K562 (cell line): ENCODE results near the gene SLAMF8. TPM values are rescaled to one million over a fixed set of nuclear protein-coding genes. Genes with fewer than 3 reads are reported as not detected.

Experiments used
- ATAC-seq: fragments of 200-7000 bp; cut with Tn5 transposase; 3 replicates; pipeline ENCODE4 v1.9.1; 2020; ENCODE audit warnings: moderate library complexity
- BruUV-seq: library from RNA; stranded (reverse); fragments of 400-500 nt; replicated peaks from 2 replicates; lab custom pipeline; 2021; lab: Mats Ljungman, UMichigan
- CTCF ChIA-PET: fragments of 300-600 bp; formaldehyde crosslinking; extraction: SDS; loops from one replicate; lab custom pipeline; 2021; ENCODE audit warnings: low intra/inter-chr PET ratio; lab: Yijun Ruan, JAX
- POLR2A ChIA-PET: fragments of 300-600, 350-650 bp; sonication (Branson Sonifier 250); formaldehyde crosslinking; extraction: SDS; loops from one replicate; lab custom pipeline; 2021; ENCODE audit warnings: antibody characterized with exemption, inconsistent platforms; lab: Yijun Ruan, JAX
- DNase-seq, 4 experiments: peaks; one replicate each; pipeline versions ENCODE4 v3.0.0 to v3.0.0-alpha.2; 2011 to 2018; ENCODE audit warnings: low spot score in 3 of 4, mixed read lengths in 3 of 4; ENCODE audit errors: extremely low read depth in 1 of 4
- FAIRE-seq: peaks from 2 replicates; lab custom pipeline; 2011; peaks lifted over from hg19 to GRCh38; lab: Jason Lieb, UNC
- H2AFZ ChIP-seq: 2 replicates; pipeline ENCODE4 v1.6.0; 2011; ENCODE audit warnings: low read depth, low read length, control low read depth, inconsistent platforms
- H3K27ac ChIP-seq: fragments of 200-600 bp; 3 replicates; pipeline ENCODE4 v1.8.0; 2011; ENCODE audit warnings: low read depth, mild to moderate bottlenecking, control low read depth, inconsistent platforms, low read length, moderate library complexity, mixed read lengths; ENCODE audit errors: extremely low read depth
- H3K27me3 ChIP-seq, 2 experiments: fragments of 300-600 bp in 1 of 2; 2 replicates in 1 of 2; 3 replicates in 1 of 2; pipeline versions ENCODE4 v1.6.0 to v1.8.0; 2011; ENCODE audit warnings: inconsistent platforms in 2 of 2, low read length in 2 of 2, mild to moderate bottlenecking in 1 of 2, mixed read lengths in 1 of 2, moderate library complexity in 1 of 2; ENCODE audit not compliant: control insufficient read depth in 2 of 2, insufficient read depth in 2 of 2
- H3K36me3 ChIP-seq: fragments of 300-600 bp; 3 replicates; pipeline ENCODE4 v1.8.0; 2011; ENCODE audit warnings: mild to moderate bottlenecking, low read length, inconsistent platforms; ENCODE audit not compliant: control insufficient read depth, insufficient read depth
- H3K4me1 ChIP-seq, 2 experiments: fragments of 200-600 bp in 1 of 2; replicated peaks in 1 of 2; 2 replicates in 1 of 2; 3 replicates in 1 of 2; pipeline versions ENCODE4 v1.5.1 to v1.8.0; 2011; ENCODE audit warnings: inconsistent platforms in 2 of 2, low read length in 2 of 2, mild to moderate bottlenecking in 1 of 2, mixed read lengths in 1 of 2, moderate library complexity in 1 of 2; ENCODE audit not compliant: control insufficient read depth in 2 of 2, insufficient read depth in 2 of 2
- H3K4me2 ChIP-seq: 2 replicates; pipeline ENCODE4 v1.6.1; 2011; ENCODE audit warnings: low read length, control low read depth, inconsistent platforms, mixed read lengths; ENCODE audit not compliant: insufficient read depth
- H3K4me3 ChIP-seq: fragments of 200-600 bp; sonication (generic), shearing (Covaris generic); 2 replicates; pipeline ENCODE4 v1.5.1; 2016; ENCODE audit warnings: control low read depth, inconsistent platforms
- H3K79me2 ChIP-seq: fragments of 200-600 bp; 3 replicates; pipeline ENCODE4 v1.8.0; 2011; ENCODE audit warnings: low read length, inconsistent platforms; ENCODE audit not compliant: control insufficient read depth, insufficient read depth
- H3K9ac ChIP-seq, 2 experiments: 2 replicates each; pipeline versions ENCODE4 v1.6.0 to v1.6.1; 2011; ENCODE audit warnings: low read depth in 2 of 2, low read length in 2 of 2, control low read depth in 1 of 2, inconsistent platforms in 1 of 2, mild to moderate bottlenecking in 1 of 2, mixed read lengths in 1 of 2; ENCODE audit not compliant: insufficient read depth in 1 of 2
- H3K9me1 ChIP-seq: one replicate; pipeline ENCODE4 v1.6.0; 2011; ENCODE audit warnings: inconsistent platforms, mild to moderate bottlenecking, low read length, moderate library complexity; ENCODE audit not compliant: control insufficient read depth, insufficient read depth
- H3K9me3 ChIP-seq: replicated peaks from 2 replicates; pipeline ENCODE4 v1.5.1; 2011; ENCODE audit warnings: low read depth, low read length, inconsistent platforms; ENCODE audit not compliant: control insufficient read depth, insufficient read depth
- H4K20me1 ChIP-seq: replicated peaks from 2 replicates; pipeline ENCODE4 v1.6.1; 2011; ENCODE audit warnings: low read length, inconsistent platforms, mixed read lengths; ENCODE audit not compliant: control insufficient read depth, insufficient read depth
- ID3 ChIP-seq, 2 experiments: fragments of 250-450 bp in 1 of 2; fragments of 450-650 bp in 1 of 2; sonication (Bioruptor Pico) in 1 of 2; IDR thresholded peaks; 2 replicates each; pipeline versions ENCODE4 v1.6.1 to v1.8.0; 2016 to 2021; ENCODE audit warnings: mild to moderate bottlenecking in 2 of 2, moderate library complexity in 2 of 2, missing compliant biosample characterization in 1 of 2, missing genetic modification characterization in 1 of 2
- MIER1 ChIP-seq: fragments of 450-650 bp; IDR thresholded peaks from 2 replicates; pipeline ENCODE4 v1.6.1; 2016; ENCODE audit warnings: antibody characterized with exemption, mild to moderate bottlenecking, low read depth
- SAP30 ChIP-seq: fragments of 200-600 bp; sonication (generic); IDR thresholded peaks from 2 replicates; pipeline ENCODE4 v1.6.1; 2012; ENCODE audit warnings: borderline replicate concordance, low read depth, mild to moderate bottlenecking, moderate library complexity, low read length, control low read depth, inconsistent platforms; ENCODE audit not compliant: insufficient read depth, poor library complexity, severe bottlenecking
- XRCC4 ChIP-seq: IDR thresholded peaks from one replicate; pipeline ENCODE4 v1.6.1; 2011; ENCODE audit not compliant: insufficient read depth, insufficient read length; ENCODE audit errors: extremely low read depth
- ZNF184 ChIP-seq: sonication (generic); formaldehyde crosslinking; IDR thresholded peaks from 2 replicates; pipeline ENCODE4 v1.5.0; 2020; ENCODE audit warnings: missing genetic modification reagents
- ZNF217 ChIP-seq: sonication (generic); formaldehyde crosslinking; IDR thresholded peaks from 2 replicates; pipeline ENCODE4 v1.8.0; 2022; ENCODE audit warnings: mild to moderate bottlenecking, missing genetic modification reagents
- ZNF407 ChIP-seq: fragments of 450-650 bp; IDR thresholded peaks from 2 replicates; pipeline ENCODE4 v1.6.1; 2016; ENCODE audit warnings: low read depth
- ZNF518B ChIP-seq: fragments of 250-450 bp; sonication (Bioruptor Pico); IDR thresholded peaks from 2 replicates; pipeline ENCODE4 v1.5.0; 2021; ENCODE audit warnings: mild to moderate bottlenecking, moderate library complexity
- WGBS: fragments of 100-300 bp; shearing (Covaris generic); methylation state at CpG from one replicate; pipeline ENCODE4 v1.1.6; 2016; ENCODE audit warnings: low coverage, mixed read lengths; ENCODE audit not compliant: insufficient coverage; ENCODE audit errors: missing lambda C conversion rate; 5-methylcytosine and 5-hydroxymethylcytosine counted together
- in situ Hi-C: fragments of 300-500 bp; cut with MboI; formaldehyde crosslinking; loops from 4 replicates; pipeline ENCODE4 v1.15.0; 2018; ENCODE audit warnings: inconsistent platforms, mixed read lengths
- intact Hi-C: fragments of 100-400 bp; cut with micrococcal nuclease; formaldehyde crosslinking; loops from 2 replicates; pipeline ENCODE4 v1.14.2; 2022
- polyA plus RNA-seq, 8 experiments: library from polyadenylated mRNA; depleted of rRNA in 4 of 8; stranded (reverse) in 5 of 8; unstranded in 3 of 8; fragments of >200 nt; fragmentation: Nextera tagmentation in 2 of 8; fragmentation: Illumina TruSeq in 1 of 8; extraction: Ambion mirVana in 2 of 8; extraction: Trizol in 1 of 8; gene quantifications; 2 replicates each; pipeline versions ENCODE4 v1.2.1 to v1.2.3, GENCODE V29; 2011 to 2014; ENCODE audit warnings: inconsistent platforms in 1 of 8, missing spikeins in 1 of 8
- total RNA-seq, 7 experiments: library from RNA; depleted of rRNA in 6 of 7; stranded (reverse); fragments of >200 nt in 6 of 7; fragmentation: Illumina TruSeq in 2 of 7; extraction: Trizol in 2 of 7; gene quantifications; 2 replicates each; pipeline versions ENCODE4 v1.2.1 to v1.2.3, GENCODE V29; 2011 to 2021; ENCODE audit warnings: low replicate concordance in 1 of 7

SLAMF8 gene
- total and polyA plus RNA-seq, 9 of the 15 experiments (the other 6 are each of a cell fraction or from before 2014, with no cell fraction given) = not detected

GRCh38 chr1:159860456-159860855 lies 33.8 kb downstream of the SLAMF8 start (continued):
- no peak for TF ChIP-seq ZNF407
- TF ChIP-seq MIER1 = no peak

- Histone ChIP-seq H3K9me3 (no peaks in the 10 kb centered on the region), H3K4me1 (no peaks in the 10 kb centered on the region), H3K79me2 (no peaks in the 10 kb centered on the region), H3K9me1 (no peaks in the 10 kb centered on the region), H3K4me3 (no peak overlapping the region), H3K9ac (no peak overlapping the region), H3K27ac (no peak overlapping the region), H3K36me3 (no peaks in the 10 kb centered on the region), H3K4me2 (no peak overlapping the region), H4K20me1 (no peaks in the 10 kb centered on the region), H3K27me3 (peaks cover 0 to 52% of the 10 kb centered on the region in 2 experiments; a peak in 4 of 5 replicates), H2AFZ (no peak overlapping the region)
- FAIRE-seq = no peak
- ChIA-PET CTCF (no interaction called here), POLR2A (interaction anchor here (0.6 to 0.7 kb wide), 2 partner anchors 10 to 490 kb away, joined by 3 to 4 read pairs; no protein-coding TSS in a partner anchor)
- in situ Hi-C loops = no loop called here
- no TSS peak for BruUV-seq
- no peak for ATAC-seq
- no peak for DNase-seq
- 3% methylated on average over 8 of the region's 8 CpGs for WGBS
- intact Hi-C loops = no loop called here
- TF ChIP-seq XRCC4 = no peak
- no peak for TF ChIP-seq ZNF184 (CRISPR knock-in tag)
- no peak for TF ChIP-seq SAP30
- no peak for TF ChIP-seq ID3 (CRISPR knock-in tag; IDR thresholded peaks at IDR 0.05)
- no peak for TF ChIP-seq ID3 (tag; IDR thresholded peaks at IDR 0.05)
- no peak for TF ChIP-seq ZNF518B (CRISPR knock-in tag)
- no peak for TF ChIP-seq ZNF217
Measured at GRCh38 chr1:159861218-159861617, 34.5 kb downstream of the SLAMF8 start.
